Effector memory CD4-positive, alpha-beta T cell (primary cell): ENCODE data around the gene LRRC49.

Source experiments
- DNase-seq, 3 donors: peaks; one replicate each; pipeline ENCODE4 v3.0.0-alpha.2; 2020
- H3K27ac ChIP-seq: 2 replicates; pipeline ENCODE4 v1.7.0; 2013; ENCODE audit warnings: mild to moderate bottlenecking, low read length, moderate library complexity; ENCODE audit not compliant: insufficient read depth, poor library complexity, severe bottlenecking
- H3K27me3 ChIP-seq: replicated peaks from 2 replicates; pipeline ENCODE4 v1.7.0; 2013; ENCODE audit warnings: mild to moderate bottlenecking, low read length; ENCODE audit not compliant: insufficient read depth, control insufficient read depth, poor library complexity, severe bottlenecking
- H3K36me3 ChIP-seq: 2 replicates; pipeline ENCODE4 v1.7.0; 2013; ENCODE audit warnings: mild to moderate bottlenecking, low read length, moderate library complexity; ENCODE audit not compliant: control insufficient read depth, insufficient read depth
- H3K4me1 ChIP-seq: 2 replicates; pipeline ENCODE4 v1.7.0; 2013; ENCODE audit warnings: low read length, mild to moderate bottlenecking; ENCODE audit not compliant: control insufficient read depth, insufficient read depth, poor library complexity, severe bottlenecking
- H3K4me3 ChIP-seq: 2 replicates; pipeline ENCODE4 v1.7.0; 2013; ENCODE audit warnings: low read length, low read depth, mild to moderate bottlenecking; ENCODE audit not compliant: insufficient read depth, poor library complexity, severe bottlenecking
- H3K9me3 ChIP-seq: 2 replicates; pipeline ENCODE4 v1.7.0; 2013; ENCODE audit warnings: mild to moderate bottlenecking, low read length, moderate library complexity; ENCODE audit not compliant: control insufficient read depth

Gene LRRC49

DNA sequence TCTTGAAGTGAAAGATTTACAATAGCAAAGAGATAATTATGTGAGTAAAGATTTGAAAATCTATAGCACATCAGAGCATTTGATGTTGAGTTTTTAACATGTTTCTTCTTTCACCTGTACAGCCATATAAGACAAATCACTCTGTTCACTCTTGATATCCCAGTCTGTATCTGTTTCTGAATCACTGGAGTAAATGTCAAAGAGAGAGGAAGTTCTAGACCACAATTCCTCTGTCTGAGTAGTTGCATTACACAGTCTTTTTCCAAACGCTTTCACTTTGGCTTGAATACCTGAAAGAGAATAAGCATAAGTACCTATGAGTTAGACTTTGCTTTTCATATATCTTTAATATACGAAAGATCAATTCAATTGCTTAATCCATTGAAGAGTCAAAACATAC, 10.3 kb upstream of the LRRC49 start:
- no peak for DNase-seq
- Histone ChIP-seq H3K4me3 (no peak overlapping the region), H3K36me3 (no peaks in the 10 kb centered on the region), H3K4me1 (no peaks in the 10 kb centered on the region), H3K27ac (no peak overlapping the region), H3K27me3 (no peaks in the 10 kb centered on the region), H3K9me3 (no peaks in the 10 kb centered on the region)

DNA sequence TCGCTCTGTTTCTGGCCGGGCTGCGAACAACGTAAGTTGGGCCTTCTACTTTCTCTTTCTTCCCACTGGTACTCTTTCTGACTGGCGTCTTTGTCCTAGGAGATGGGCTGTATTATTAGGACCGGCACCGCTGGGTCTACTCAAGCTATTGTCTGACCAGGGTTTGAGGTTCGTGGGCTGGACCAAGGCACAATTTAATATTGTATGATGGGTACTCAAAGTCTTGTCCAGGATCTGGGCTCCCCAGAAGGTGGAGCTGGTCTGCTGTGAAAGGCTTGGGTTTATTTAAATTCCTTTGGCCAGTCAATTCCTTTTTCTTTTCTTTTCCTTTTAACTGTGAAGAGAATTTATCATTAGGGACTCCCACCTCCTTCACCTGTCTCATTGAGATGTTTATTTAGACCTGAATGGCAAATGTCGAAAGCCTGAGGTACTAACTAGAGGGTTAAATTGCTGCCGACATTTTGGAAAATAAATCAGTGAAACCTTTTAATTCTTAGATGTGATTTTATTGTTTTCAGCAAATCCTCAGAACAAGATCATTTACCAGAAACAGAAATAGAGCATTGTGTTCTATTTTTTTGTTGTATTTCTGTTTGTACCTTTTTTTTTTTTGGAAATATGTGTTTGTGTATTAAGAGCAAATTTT, 410 bp downstream of the LRRC49 start:
- Histone ChIP-seq H3K9me3 (no peaks in the 10 kb centered on the region), H3K4me3 (peak overlapping the region; percentile 57), H3K36me3 (no peaks in the 10 kb centered on the region), H3K4me1 (peaks cover 9% of the 10 kb centered on the region), H3K27me3 (peaks cover 9% of the 10 kb centered on the region), H3K27ac (peak overlapping the region; percentile 30)
- DNase-seq, result no peak

DNA sequence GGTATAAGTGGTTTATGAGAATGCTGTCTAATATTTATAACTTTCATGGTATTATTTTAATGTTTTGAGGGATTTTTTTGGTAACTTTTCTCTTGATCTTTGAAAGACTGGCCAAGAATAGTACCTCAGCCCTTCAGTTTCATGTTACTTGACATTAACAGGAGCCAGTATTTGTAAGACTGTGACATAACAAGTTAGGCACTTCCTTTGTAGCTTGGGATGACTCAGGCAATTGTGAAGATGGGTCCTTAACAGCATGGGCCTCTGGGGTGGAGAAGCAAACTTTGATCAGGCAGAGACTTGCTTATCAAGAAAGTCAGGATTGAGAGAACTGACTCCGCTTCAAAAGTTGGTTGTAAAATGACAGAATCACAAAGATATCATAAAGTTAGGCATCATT, 9.5 kb downstream of the LRRC49 start:
- Histone ChIP-seq H3K27ac (no peak overlapping the region), H3K27me3 (no peaks in the 10 kb centered on the region), H3K4me3 (no peak overlapping the region), H3K4me1 (no peaks in the 10 kb centered on the region), H3K36me3 (no peaks in the 10 kb centered on the region), H3K9me3 (no peaks in the 10 kb centered on the region)
- DNase-seq, result no peak

DNA sequence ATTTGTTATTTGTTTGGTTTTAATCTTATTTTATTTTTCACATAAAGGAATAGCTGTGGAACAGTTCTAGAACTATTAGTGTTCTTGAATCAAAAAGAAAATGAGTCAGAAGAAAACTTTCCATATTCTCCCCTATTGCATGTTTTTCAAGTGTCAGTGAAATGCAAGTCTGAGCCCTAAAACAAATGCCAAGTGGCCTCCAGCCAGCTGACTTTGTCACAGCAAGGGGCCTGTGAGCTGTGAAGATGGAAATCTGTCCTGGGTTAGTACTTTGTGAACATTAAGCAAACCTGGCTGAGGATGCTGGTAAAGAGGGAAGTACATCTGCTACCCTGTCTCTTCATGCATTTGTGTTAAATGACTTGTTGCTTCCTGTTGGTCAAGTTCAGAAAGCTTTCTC, 14.2 kb downstream of the LRRC49 start:
- H3K36me3 ChIP-seq, result no peaks in the 10 kb centered on the region
- H3K27ac ChIP-seq, result no peak overlapping the region
- H3K9me3 ChIP-seq, result no peaks in the 10 kb centered on the region
- DNase-seq, result no peak
- H3K27me3 ChIP-seq, result no peaks in the 10 kb centered on the region
- H3K4me3 ChIP-seq, result no peak overlapping the region
- H3K4me1 ChIP-seq, result no peaks in the 10 kb centered on the region

DNA sequence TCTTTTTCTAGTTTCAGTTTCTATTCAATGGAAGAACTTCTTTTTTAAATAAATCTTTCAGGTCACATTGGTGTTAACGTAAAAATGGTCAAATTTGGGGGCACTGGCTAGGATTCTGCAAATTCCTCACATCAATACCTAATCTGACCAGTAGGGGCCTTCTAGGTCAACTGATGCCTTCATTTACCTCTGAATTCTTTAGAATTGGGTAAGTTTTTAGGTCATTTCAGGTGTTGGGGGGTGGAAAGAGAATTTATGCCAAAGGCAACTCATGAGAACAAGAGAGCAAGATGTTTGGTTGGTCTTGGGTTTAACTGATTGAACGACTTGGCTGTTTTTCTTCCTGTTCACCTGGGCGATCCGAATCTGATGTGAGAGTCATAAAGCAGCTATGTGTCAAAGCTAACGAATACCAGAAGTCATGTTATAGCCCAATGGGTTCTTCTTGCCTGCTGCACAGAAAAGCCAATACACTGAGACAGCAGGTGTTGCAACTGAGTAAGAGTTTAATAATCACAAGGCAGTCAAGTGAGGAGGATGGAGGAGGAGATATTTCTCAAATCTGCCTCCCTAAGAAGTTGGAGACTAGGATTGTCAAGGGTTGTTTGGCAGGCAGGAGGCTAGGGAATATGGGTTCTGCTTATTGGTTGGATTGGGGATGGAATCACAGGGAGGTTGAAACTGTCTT, 15.3 kb downstream of the LRRC49 start:
- Histone ChIP-seq H3K36me3 (no peaks in the 10 kb centered on the region), H3K27ac (no peak overlapping the region), H3K27me3 (no peaks in the 10 kb centered on the region), H3K4me1 (no peaks in the 10 kb centered on the region), H3K4me3 (no peak overlapping the region), H3K9me3 (no peaks in the 10 kb centered on the region)
- no peak for DNase-seq

DNA sequence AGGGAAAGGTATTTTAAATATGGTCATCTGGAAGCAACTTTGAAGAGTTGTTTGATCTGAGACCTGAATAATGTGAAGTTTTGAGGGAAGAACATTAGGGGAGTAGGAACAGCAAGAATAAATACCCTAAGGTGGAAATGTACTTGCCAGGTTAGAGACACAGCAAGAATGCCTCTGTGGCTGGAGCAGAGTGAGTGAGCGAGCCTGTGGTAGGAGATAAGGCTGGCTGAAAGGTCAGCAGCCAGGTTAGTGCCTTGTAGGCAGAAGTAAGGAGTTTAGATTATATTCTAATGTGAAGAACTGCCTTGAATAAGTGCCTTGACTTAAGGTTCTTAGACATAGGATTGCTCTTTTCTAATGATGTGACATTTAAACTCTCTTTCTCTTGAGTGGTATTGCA, 18.3 kb downstream of the LRRC49 start:
- Histone ChIP-seq H3K36me3 (no peaks in the 10 kb centered on the region), H3K27me3 (no peaks in the 10 kb centered on the region), H3K4me3 (no peak overlapping the region), H3K4me1 (no peaks in the 10 kb centered on the region), H3K9me3 (no peaks in the 10 kb centered on the region), H3K27ac (no peak overlapping the region)
- no peak for DNase-seq

DNA sequence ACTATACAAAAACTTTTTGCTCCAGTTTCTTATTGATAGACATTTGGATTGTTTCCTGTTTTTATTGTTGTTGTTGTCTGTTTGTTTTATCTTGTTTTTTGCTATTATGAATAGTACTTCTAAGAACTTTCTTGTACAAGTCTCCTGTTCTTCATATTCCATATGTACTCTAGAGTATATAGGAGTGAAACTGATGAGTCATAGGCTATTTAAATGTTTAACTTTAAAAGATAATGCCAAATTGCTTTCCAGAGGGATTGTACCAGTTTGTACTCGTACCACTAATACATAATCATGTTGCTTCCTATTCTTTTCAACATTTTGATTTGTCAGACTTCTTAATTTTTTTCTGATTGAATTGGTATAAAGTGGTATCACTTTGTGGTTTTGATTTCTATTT, 19.6 kb downstream of the LRRC49 start:
- no peak overlapping the region for H3K27ac ChIP-seq
- H3K4me3 ChIP-seq, result no peak overlapping the region
- H3K9me3 ChIP-seq, result no peaks in the 10 kb centered on the region
- no peaks in the 10 kb centered on the region for H3K27me3 ChIP-seq
- DNase-seq, result no peak
- no peaks in the 10 kb centered on the region for H3K4me1 ChIP-seq
- no peaks in the 10 kb centered on the region for H3K36me3 ChIP-seq

DNA sequence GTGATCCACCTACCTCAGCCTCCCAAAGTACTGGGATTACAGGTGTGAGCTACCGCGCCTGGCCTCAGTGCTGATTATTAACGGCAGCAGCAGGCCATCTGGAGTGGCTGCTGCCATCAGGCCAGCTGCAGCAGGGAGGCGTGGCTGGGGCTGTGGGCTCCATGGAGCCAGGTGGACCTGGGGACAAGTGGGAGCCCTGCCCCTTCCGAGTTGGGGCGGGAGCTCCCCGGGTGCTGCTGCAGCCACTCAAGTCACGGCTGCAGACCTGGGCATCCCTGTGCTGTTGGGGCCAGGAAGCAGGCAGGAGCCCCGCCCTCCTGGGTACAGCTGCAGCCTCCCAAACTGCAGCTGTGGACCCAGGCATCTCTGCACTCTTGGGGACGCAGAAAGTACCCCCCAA, 23.9 kb downstream of the LRRC49 start:
- no peaks in the 10 kb centered on the region for H3K27me3 ChIP-seq
- H3K9me3 ChIP-seq, result no peaks in the 10 kb centered on the region
- no peak overlapping the region for H3K27ac ChIP-seq

DNA sequence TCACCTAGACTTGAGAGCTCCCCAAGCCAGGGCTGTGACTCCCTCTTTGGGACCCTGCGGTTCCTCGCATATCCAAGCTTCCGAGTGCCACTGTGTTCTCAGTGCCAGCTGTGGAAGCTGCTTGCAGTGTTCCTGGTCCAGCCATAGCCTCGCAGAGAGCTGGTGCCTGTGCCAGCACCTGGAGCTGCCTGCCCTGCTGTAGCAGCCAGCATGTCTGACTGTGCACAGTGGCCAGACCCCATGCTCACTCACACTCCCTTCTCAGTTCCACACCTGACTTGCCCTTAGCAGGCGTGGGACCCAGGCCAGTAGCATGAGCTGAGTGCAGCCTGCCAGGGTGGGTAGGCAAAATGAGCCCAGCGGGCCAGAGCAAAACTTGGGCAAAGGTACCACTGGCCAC, 25.3 kb downstream of the LRRC49 start:
- Histone ChIP-seq H3K27ac (no peak overlapping the region), H3K9me3 (no peaks in the 10 kb centered on the region), H3K27me3 (no peaks in the 10 kb centered on the region), H3K4me1 (no peaks in the 10 kb centered on the region), H3K36me3 (no peaks in the 10 kb centered on the region), H3K4me3 (no peak overlapping the region)
- no peak for DNase-seq

More for the DNA sequence above, 23.9 kb downstream of the LRRC49 start:
- no peak overlapping the region for H3K4me3 ChIP-seq
- H3K4me1 ChIP-seq, result no peaks in the 10 kb centered on the region
- DNase-seq, result no peak
- H3K36me3 ChIP-seq, result no peaks in the 10 kb centered on the region

DNA sequence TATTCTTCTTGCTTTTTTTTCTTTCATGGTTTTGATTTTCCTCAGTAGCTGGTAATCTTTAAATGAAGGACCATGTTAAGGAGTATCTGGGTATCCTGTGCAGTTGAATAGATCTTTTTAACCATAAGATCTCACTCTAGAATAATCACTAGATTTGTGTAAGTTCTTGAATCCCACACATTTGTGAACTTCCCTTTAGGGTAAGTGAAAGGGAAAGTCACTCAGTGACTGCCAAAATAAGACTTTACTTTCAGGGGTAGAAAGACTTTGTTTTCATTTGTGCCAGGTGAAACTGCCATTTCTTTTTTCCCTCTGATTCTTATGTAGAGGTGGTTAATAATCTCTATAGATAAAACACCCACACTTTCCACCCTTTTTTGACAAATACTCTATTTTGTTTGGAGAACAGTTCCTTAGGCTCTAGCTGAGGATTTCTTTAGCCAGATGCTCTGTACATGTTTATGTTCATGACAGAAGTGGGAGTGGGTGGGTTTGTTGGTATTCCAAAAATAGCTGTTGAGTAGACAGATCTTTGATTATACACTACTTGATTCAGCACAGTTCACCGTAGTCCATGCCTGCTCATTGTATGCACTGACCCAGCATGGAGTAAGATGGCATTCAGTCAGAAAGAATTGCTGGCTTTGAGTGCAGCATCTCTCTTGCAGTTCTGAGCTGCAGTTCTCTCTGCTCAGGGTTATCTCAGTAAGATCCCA, 28.5 kb downstream of the LRRC49 start:
- DNase-seq, result no peak
- Histone ChIP-seq H3K4me1 (no peaks in the 10 kb centered on the region), H3K27ac (no peak overlapping the region), H3K9me3 (no peaks in the 10 kb centered on the region), H3K27me3 (no peaks in the 10 kb centered on the region), H3K36me3 (no peaks in the 10 kb centered on the region), H3K4me3 (no peak overlapping the region)
